Measurements from ENCODE around the gene SLC17A6. TPM values are rescaled to one million over a fixed set of nuclear protein-coding genes. Genes with fewer than 3 reads are reported as not detected.

SLC17A6 gene
- not detected in 2 replicates for total RNA-seq

DNA sequence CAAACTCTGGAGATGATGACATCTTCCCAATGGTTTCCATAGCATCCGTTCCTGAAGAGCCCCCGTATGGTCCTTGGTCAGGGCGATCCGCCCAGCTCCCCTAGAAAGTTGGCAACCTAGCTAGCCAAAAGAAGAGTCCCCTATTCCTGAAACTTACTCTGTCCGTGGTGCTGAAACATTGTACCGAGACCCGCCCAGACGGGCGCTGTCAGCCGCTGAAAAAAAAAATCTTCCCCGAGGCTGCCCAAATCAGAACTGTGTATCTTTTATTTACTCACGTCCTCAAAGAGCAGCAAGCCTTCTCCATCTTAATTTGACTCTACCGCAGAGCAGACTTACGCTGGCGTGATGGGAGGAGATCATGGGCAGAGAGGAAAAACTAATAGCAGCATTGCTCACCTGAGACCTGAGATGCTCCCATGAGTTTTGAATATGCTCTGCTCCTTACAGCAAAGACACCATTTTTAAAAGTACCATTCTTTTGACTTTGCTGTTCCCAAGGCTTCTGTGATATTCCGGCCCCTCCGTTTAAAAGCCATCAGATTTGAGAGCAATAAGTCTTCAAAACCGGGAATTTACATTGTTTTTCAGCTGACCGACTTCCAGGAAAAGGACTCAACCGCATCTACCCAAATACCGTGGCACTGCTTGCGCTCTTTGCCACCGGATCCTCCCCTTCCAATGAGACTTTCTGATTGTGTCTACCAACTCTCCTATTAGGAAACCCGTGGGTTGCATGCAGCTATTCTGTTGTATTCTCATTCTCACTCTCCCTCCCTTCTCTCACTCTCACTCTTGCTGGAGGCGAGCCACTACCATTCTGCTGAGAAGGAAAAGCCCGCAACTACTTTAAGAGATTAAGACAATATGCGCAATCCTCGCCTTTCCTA, at the start of gene SLC17A6:
TSS of gene SLC17A6 (plus strand) at position 786 of the 890 bp plus-strand sequence. CDS start 153 bp downstream, outside the sequence.

Other genes starting within 250 kb of the SLC17A6 start
- gene ANO5, start 145.3 kb upstream of the SLC17A6 start, total RNA-seq, result not detected in 2 replicates

Measured in smooth muscle cell of trachea (primary cell).